ENCODE measurements around the gene SPAG6. TPM values are rescaled to one million over a fixed set of nuclear protein-coding genes. Genes with fewer than 3 reads are reported as not detected.

SPAG6 gene
- total and polyA plus RNA-seq, 5 experiments from 2014 or later, result not detected

- no peak overlapping the region for H3K4me3 Mint-ChIP-seq
- ATAC-seq, result no peak
- no peak for DNase-seq
- POLR2A ChIA-PET, result interaction anchor here (0.8 kb wide), 1 partner anchor 8 kb away, joined by 3 read pairs; no protein-coding TSS in a partner anchor
- H3K9me3 Mint-ChIP-seq, result no peaks in the 10 kb centered on the region
- H3K27me3 Mint-ChIP-seq, result peaks cover 0 to 9% (median 5%) of the 10 kb centered on the region in 5 donors
- H3K27ac Mint-ChIP-seq, result peak overlapping the region in 1 of 10 donors; percentile 71
- peaks cover 5 to 12% (median 7%) of the 10 kb centered on the region in 4 donors for H3K4me1 Mint-ChIP-seq
- H3K36me3 Mint-ChIP-seq, result peaks cover 0 to 4% (median 0%) of the 10 kb centered on the region in 3 donors
Observed at GRCh38 chr10:22444219-22444788, 99.0 kb downstream of the SPAG6 start.

- Mint-ChIP-seq H3K27ac (no peak overlapping the region), H3K4me3 (no peak overlapping the region), H3K9me3 (no peaks in the 10 kb centered on the region), H3K36me3 (peaks cover 0 to 4% (median 0%) of the 10 kb centered on the region in 3 donors), H3K4me1 (peaks cover 0 to 4% (median 2%) of the 10 kb centered on the region in 4 donors), H3K27me3 (peaks cover 0 to 17% (median 9%) of the 10 kb centered on the region in 5 donors)
- DNase-seq (no peak), ATAC-seq (no peak)
- POLR2A ChIA-PET, result interaction anchor here (1.4 kb wide), 1 partner anchor 9 kb away, joined by 5 read pairs; no protein-coding TSS in a partner anchor
Observed at GRCh38 chr10:22445495-22445894, 100.2 kb downstream of the SPAG6 start.

GRCh38 chr10:22447068-22447467, 101.8 kb downstream of the SPAG6 start:
- Mint-ChIP-seq H3K36me3 (peaks cover 0 to 4% (median 0%) of the 10 kb centered on the region in 3 donors), H3K9me3 (peaks cover 0 to 5% (median 0%) of the 10 kb centered on the region in 9 donors), H3K4me1 (no peaks in the 10 kb centered on the region), H3K4me3 (no peak overlapping the region), H3K27me3 (peaks cover 0 to 17% (median 9%) of the 10 kb centered on the region in 5 donors), H3K27ac (no peak overlapping the region)
- no peak for DNase-seq
- no peak for ATAC-seq
- POLR2A ChIA-PET, result interaction anchor here (2.1 kb wide), 1 partner anchor 10 kb away, joined by 9 read pairs; no protein-coding TSS in a partner anchor

GRCh38 chr10:22451346-22451745, 106.0 kb downstream of the SPAG6 start:
- Mint-ChIP-seq H3K36me3 (peaks cover 0 to 6% (median 0%) of the 10 kb centered on the region in 3 donors), H3K4me1 (peaks cover 0 to 11% (median 6%) of the 10 kb centered on the region in 4 donors), H3K9me3 (peaks cover 0 to 5% (median 0%) of the 10 kb centered on the region in 9 donors), H3K4me3 (no peak overlapping the region), H3K27ac (no peak overlapping the region), H3K27me3 (peaks cover 0 to 17% (median 5%) of the 10 kb centered on the region in 5 donors)
- POLR2A ChIA-PET, result no interaction called here
- no peak for ATAC-seq
- DNase-seq, result no peak

DNA sequence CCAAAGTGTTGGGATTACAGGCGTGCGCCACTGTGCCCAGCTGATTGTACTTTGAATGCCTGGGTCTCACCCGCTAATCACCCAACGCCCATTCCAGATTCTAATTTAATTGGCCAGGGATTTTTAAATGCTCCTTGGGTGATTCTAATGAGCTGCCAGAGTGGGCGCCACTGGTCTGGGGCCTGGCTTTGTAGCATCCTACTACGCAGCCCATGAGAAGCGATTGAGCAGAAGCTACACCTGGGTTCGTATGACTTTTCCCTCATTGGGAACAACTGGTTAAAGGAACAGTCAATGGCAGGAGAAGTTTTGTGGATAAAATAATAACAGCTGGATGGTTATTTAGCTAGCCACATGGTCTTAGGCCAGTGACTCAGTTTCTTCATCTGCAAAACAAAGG, 108.0 kb downstream of the SPAG6 start:
- Mint-ChIP-seq H3K9me3 (peaks cover 0 to 5% (median 0%) of the 10 kb centered on the region in 9 donors), H3K27ac (no peak overlapping the region), H3K4me3 (no peak overlapping the region), H3K4me1 (peaks cover 0 to 11% (median 6%) of the 10 kb centered on the region in 4 donors), H3K36me3 (peaks cover 0 to 5% (median 0%) of the 10 kb centered on the region in 3 donors), H3K27me3 (peaks cover 0 to 19% (median 5%) of the 10 kb centered on the region in 5 donors)
- no peak for ATAC-seq
- DNase-seq, result no peak
- POLR2A ChIA-PET, result interaction anchor here (0.6 to 4.0 kb wide), 2 partner anchors 16 to 128 kb away, joined by 4 to 17 read pairs; no protein-coding TSS in a partner anchor

GRCh38 chr10:22453948-22454591, 108.8 kb downstream of the SPAG6 start:
- peaks cover 0 to 15% (median 5%) of the 10 kb centered on the region in 5 donors for H3K27me3 Mint-ChIP-seq
- no peak overlapping the region for H3K27ac Mint-ChIP-seq
- H3K4me3 Mint-ChIP-seq, result no peak overlapping the region
- POLR2A ChIA-PET, result interaction anchor here (0.6 to 4.0 kb wide), 3 partner anchors 17 to 147 kb away, joined by 4 to 17 read pairs (median 7); no protein-coding TSS in a partner anchor
- H3K4me1 Mint-ChIP-seq, result peaks cover 0 to 11% (median 6%) of the 10 kb centered on the region in 4 donors
- ATAC-seq (no peak), DNase-seq (no peak)
- peaks cover 0 to 5% (median 0%) of the 10 kb centered on the region in 9 donors for H3K9me3 Mint-ChIP-seq
- peaks cover 0 to 2% (median 0%) of the 10 kb centered on the region in 3 donors for H3K36me3 Mint-ChIP-seq

DNA sequence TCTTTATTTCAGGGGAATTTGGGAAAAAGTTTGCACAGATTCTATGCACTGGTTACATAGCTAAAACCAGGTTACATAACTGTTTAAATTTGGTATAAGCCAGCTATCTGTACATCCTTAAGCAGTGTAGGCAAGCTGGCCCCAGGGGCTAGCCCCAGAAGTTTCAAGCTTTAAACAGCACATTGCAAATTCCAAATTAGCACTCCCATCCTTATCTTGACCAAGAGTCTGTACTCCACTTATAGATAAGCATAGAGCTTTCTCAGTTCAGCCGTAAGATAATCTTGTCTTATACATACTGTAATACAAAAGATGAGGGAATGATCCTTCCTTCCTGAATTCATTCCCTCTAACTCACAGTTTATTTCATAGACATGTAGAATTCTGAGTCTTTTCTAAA, 109.3 kb downstream of the SPAG6 start:
- Mint-ChIP-seq H3K4me1 (peaks cover 0 to 11% (median 6%) of the 10 kb centered on the region in 4 donors), H3K27ac (no peak overlapping the region), H3K27me3 (peaks cover 0 to 11% (median 5%) of the 10 kb centered on the region in 5 donors), H3K36me3 (peaks cover 0 to 2% (median 0%) of the 10 kb centered on the region in 3 donors), H3K4me3 (no peak overlapping the region), H3K9me3 (peaks cover 0 to 5% (median 0%) of the 10 kb centered on the region in 9 donors)
- ATAC-seq (no peak), DNase-seq (no peak)
- POLR2A ChIA-PET, result interaction anchor here (0.6 to 4.0 kb wide), 3 partner anchors 17 to 146 kb away, joined by 3 to 17 read pairs (median 7); no protein-coding TSS in a partner anchor

DNA sequence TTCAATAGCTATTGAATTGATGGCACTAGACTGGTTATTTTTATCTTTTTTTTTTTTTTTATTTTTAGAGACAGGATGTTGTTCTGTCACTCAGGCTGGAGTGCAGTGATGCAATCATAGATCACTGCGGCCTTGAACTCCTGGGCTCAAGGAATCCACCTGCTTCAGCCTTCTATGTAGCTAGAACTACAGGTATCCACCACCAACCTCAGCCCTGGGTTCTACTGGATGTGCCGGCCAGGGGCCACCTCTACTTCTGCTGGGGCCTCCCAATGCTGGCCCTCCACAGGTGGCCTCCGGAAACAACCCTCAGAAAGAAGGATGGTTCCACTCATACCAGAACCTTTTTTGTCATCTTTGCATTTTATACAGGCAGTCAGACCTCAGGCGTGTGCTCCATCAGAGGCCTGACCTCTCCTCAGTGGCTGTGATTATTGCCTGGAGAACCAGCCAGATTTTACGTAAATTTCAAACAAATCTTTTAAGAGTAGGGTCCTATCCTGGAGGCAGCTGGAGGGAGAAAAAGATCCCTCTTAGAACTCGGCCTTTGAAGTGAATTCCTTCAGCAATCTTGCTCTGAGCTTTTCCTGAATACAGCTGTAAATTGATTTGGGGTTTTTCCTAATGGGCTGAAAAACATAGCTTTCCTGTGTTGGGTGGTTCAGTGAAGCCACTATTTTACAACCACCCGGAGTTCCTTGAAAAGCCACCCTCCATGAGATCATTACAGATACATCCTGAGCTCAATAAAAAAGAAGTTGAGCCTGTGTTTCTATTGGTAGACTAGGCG, 110.0 kb downstream of the SPAG6 start:
- POLR2A ChIA-PET, result interaction anchor here (0.6 to 4.0 kb wide), 4 partner anchors 18 to 145 kb away, joined by 3 to 17 read pairs (median 5); partner anchors contain the start of gene COMMD3
- no peak overlapping the region for H3K27ac Mint-ChIP-seq
- peaks cover 0 to 2% (median 0%) of the 10 kb centered on the region in 3 donors for H3K36me3 Mint-ChIP-seq
- H3K9me3 Mint-ChIP-seq, result peaks cover 0 to 5% (median 0%) of the 10 kb centered on the region in 9 donors
- H3K27me3 Mint-ChIP-seq, result peaks cover 0 to 7% (median 4%) of the 10 kb centered on the region in 5 donors
- H3K4me1 Mint-ChIP-seq, result peaks cover 0 to 11% (median 6%) of the 10 kb centered on the region in 4 donors
- no peak for DNase-seq
- H3K4me3 Mint-ChIP-seq, result no peak overlapping the region
- peak; percentile 17 to 45 for ATAC-seq

DNA sequence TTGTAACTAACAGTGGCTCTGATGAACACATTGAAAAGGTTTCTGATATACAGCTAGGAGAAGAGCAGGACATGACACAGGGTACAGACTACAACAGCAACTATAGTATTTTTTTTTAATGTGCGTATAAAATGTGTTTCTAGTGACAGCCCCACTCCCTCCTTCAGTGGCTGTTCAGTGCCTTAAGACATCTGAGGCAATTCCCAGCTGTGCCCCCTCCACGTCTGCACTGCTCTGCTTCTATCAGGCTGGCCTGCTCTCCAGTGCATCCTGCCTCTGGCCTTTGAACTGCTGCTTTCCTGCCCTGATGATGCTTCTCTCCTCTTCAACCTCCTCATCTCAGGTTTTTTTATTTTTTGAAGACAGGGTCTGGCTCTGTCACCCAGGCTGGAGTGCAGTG, 111.2 kb downstream of the SPAG6 start:
- Mint-ChIP-seq H3K4me1 (peaks cover 0 to 11% (median 6%) of the 10 kb centered on the region in 4 donors), H3K27me3 (peaks cover 0 to 7% (median 3%) of the 10 kb centered on the region in 5 donors), H3K27ac (peak overlapping the region in 2 of 10 donors; percentile 29 to 83), H3K9me3 (peaks cover 0 to 4% (median 0%) of the 10 kb centered on the region in 9 donors), H3K4me3 (no peak overlapping the region), H3K36me3 (peaks cover 0 to 8% (median 5%) of the 10 kb centered on the region in 3 donors)
- DNase-seq (no peak), ATAC-seq (no peak)
- POLR2A ChIA-PET, result interaction anchor here (1.3 to 4.0 kb wide), 2 partner anchors 19 to 140 kb away, joined by 3 to 17 read pairs; partner anchors contain the start of gene COMMD3

DNA sequence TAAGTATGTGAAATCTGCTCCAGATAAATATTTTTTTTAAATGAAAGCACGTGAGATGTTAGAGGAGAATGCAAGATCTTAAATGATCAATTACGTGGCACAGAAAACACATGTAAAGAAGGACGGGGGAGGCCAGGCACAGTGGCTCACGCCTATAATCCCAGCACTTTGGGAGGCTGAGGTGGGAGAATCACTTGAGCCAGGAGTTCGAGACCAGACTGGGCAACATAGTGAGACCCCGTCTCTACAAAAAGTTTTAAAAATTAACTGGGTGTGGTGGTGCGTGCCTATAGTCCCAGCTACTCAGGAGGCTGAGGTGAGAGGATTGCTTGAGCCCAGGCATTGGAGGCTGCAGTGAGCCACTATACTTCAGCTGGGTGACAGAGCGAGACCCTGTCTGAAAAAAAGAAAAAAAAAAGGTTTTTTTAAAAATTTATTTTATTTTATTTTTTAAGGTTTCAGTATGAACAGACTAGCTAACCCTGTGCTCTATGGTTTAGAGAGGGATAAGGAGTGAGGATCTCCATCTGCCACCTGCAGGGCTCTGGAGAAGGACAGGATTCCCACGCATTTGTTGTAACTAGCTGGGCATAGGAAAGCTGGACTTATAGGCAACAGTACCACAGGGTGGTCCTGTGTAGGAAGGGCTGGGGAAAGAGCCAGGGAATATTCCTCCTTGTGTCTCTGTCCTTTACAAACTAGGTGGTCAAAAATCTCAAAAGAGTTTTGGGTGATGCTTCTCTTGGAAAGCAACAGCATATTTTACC, 113.2 kb downstream of the SPAG6 start:
- peaks cover 0 to 6% (median 5%) of the 10 kb centered on the region in 3 donors for H3K36me3 Mint-ChIP-seq
- no peak for ATAC-seq
- POLR2A ChIA-PET, result interaction anchor here (0.6 kb wide), 1 partner anchor 143 kb away, joined by 3 read pairs; no protein-coding TSS in a partner anchor
- DNase-seq, result no peak
- no peak overlapping the region for H3K4me3 Mint-ChIP-seq
- no peaks in the 10 kb centered on the region for H3K9me3 Mint-ChIP-seq
- H3K27ac Mint-ChIP-seq, result no peak overlapping the region
- H3K27me3 Mint-ChIP-seq, result peaks cover 0 to 7% (median 1%) of the 10 kb centered on the region in 5 donors
- H3K4me1 Mint-ChIP-seq, result peaks cover 0 to 11% (median 6%) of the 10 kb centered on the region in 4 donors

- ATAC-seq, result no peak
- Mint-ChIP-seq H3K27me3 (peaks cover 0 to 7% (median 1%) of the 10 kb centered on the region in 5 donors), H3K4me3 (no peak overlapping the region), H3K36me3 (peaks cover 0 to 6% (median 5%) of the 10 kb centered on the region in 3 donors), H3K4me1 (peaks cover 0 to 9% (median 6%) of the 10 kb centered on the region in 4 donors), H3K27ac (no peak overlapping the region), H3K9me3 (no peaks in the 10 kb centered on the region)
- no peak for DNase-seq
- POLR2A ChIA-PET, result no interaction called here
Observed at GRCh38 chr10:22459496-22459895, 114.2 kb downstream of the SPAG6 start.
